Right renal cortex interstitium (tissue), 3 donors: ENCODE results near the gene HSPA14. TPM values are rescaled to one million over a fixed set of nuclear protein-coding genes. Genes with fewer than 3 reads are reported as not detected.
"Not testable (repeated sequence)": the region's sequence is repeated elsewhere in the genome, so short reads cannot be mapped to it uniquely, and the experiment has no call there.

Experiments
- DNase-seq, 3 donors: peaks; one replicate each; pipeline ENCODE4 v3.0.0-alpha.2; 2013; ENCODE audit warnings: low read depth in 3 of 3, low spot score in 2 of 3
- polyA plus RNA-seq, 3 donors: library from polyadenylated mRNA; unstranded; fragments of 120-200 nt; gene quantifications; one replicate each; pipeline ENCODE4 v1.2.1, GENCODE V29; 2013; ENCODE audit not compliant: insufficient read length in 3 of 3

HSPA14 gene, protein sequence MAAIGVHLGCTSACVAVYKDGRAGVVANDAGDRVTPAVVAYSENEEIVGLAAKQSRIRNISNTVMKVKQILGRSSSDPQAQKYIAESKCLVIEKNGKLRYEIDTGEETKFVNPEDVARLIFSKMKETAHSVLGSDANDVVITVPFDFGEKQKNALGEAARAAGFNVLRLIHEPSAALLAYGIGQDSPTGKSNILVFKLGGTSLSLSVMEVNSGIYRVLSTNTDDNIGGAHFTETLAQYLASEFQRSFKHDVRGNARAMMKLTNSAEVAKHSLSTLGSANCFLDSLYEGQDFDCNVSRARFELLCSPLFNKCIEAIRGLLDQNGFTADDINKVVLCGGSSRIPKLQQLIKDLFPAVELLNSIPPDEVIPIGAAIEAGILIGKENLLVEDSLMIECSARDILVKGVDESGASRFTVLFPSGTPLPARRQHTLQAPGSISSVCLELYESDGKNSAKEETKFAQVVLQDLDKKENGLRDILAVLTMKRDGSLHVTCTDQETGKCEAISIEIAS
- polyA plus RNA-seq: 10 to 100 TPM; 19.4 to 22.2 (median 20.2) TPM

DNA sequence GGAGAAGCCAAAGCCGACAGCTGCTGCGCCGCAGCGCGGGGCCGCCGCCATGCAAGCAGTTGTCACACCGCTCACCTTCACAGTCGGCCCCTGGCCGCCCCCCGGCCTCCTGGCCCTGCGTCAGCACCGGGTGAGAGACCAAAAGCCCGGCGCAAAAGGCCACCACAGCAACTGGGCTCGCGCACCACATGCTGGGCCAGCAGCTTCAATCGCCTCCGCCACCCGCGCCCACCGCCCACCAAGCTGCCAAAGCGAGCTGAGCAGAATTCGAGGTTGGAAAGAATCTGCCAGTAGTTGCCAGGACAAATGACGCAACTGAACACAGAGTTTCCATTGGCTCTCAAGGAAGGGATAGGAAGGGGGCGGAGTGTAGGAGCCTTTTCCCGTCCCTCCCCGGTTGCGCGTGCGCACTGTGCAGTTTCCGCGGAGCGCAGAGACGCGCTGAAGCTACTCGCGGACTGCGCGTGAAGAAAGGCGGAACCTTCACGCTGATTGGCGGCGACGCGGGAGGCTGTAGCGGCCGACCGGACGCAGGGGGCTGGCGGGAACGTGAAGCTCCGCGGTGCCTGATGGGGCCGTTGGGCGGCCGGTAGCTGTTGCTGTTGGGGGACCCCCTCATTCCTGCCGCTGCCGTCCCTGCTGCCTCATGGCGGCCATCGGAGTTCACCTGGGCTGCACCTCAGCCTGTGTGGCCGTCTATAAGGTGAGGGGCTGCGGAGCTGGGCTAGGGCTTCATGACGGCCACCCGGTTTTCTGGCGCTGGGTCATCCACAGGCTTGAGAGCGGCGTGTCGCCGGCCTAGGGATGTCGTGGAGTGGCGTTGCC is at the start of gene HSPA14, which contains the start of the genes CDNF and MSANTD7:
Gene HSPA14, plus strand, starts transcription at position 550 of the 825 bp plus-strand sequence. Its CDS starts 97 bp downstream, at position 647.
Gene CDNF, minus strand, starts transcription at position 281 of the 825 bp plus-strand sequence. Its CDS starts 91 bp downstream, at position 190.
Gene MSANTD7, plus strand, starts transcription at position 550 of the 825 bp plus-strand sequence. CDS start 3,979 bp downstream, outside the sequence.
- peak; percentile 99 to 100 (median 100) for DNase-seq

DNA sequence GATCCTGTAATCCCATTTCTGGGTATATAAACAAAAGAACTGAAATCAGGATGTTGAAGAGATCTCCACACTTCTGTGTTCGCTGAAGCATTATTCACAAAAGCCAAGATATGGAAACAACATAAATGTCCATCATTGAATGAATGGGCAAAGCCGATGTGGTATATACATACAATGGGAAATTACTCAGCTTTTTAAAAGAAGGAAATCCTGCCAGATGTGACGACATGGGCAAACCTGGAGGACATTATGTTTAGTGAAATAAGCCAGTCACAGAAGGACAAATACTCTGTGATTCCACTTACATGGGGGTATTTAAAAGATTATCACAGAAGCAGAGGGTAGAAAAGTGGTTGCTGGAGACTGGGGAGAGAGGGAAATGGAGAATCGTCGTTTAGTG is 39.5 kb upstream of the HSPA14 start:
- DNase-seq: no peak

DNA sequence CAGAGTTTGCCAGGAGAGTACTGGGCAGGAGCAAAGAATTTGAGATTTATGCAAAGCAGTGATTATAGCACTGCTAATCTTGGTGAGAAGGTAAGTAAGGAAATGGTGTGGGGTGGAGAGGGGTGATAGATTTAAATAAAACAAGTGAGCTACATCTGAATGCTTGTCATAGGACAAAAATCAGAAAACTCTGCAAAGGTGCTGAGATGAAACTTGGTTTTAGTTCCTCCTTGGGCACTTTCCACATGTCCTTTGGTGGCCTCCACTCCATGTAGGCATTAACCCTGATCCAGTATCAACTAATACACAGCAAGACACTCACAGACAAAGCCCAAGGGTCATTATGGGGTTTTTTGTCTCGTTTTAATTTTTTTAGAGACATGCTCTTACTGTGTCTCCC is 37.7 kb upstream of the HSPA14 start:
- DNase-seq: no peak

- DNase-seq: no peak
These were observed 36.4 kb upstream of the HSPA14 start for GRCh38 chr10:14801723-14802122.

- no peak for DNase-seq
These were observed 34.3 kb upstream of the HSPA14 start for GRCh38 chr10:14803827-14804226.

DNA sequence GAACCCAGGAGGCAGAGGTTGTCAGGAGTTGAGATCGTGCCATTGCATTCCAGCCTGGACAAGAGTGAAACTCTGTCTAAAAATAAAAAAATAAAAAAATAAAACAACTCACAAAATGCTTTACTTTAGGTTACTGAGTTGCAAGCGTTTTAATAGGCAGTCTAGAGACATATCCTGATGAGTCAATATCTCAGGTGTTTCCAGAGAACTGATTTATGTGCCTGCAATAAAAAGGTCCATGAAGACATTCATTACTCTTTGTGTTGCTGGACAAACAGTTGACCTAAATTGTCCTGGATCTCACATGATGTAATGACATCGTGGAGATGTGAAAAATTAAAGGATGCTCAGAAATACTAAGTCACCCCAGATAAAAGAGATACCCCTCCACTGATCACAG is 31.8 kb upstream of the HSPA14 start:
- DNase-seq: no peak

DNA sequence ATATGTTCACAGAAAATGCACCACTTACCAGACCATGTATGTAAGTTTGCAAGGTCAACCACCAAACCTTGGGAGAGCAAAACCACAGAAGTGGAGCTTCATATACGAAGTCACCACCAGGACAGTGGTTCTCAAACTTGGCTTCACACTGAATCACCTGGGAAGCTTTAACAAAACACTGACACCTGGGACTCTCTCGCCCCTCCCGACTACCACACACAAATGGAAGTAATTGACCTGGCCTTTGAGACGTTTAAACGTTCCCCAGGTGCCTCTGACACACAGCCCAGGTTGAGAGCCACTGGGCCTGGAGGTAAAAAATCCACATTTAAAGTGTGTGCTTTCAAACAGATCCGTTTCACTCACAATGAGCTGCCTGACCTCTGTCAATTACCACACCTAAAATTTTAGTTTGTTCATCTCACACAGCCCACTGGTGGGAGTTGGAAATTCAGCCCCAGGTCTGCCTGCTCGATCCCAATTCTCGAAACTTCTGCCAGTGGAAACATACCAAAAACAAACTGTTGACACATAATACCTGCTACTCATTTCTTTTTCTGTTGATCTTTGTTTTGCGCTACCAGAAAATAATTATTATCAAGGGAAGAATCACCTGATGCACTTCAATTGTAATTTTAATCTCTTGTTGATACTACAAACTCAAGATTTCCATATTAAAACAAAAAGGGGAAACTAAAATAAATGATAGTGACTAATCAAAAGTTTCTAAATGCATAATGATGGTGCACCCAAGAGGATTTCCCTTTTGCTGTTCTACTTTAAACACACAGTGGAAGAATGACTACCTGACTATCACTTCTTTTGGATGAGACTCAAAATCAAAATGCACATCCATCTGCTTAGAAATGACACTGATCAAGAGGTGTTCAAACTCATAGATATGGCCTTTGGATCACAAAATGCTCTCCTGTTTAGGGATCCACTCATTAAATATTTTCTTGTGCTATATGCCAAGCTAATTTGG is 26.8 kb upstream of the HSPA14 start:
- DNase-seq: no peak

DNA sequence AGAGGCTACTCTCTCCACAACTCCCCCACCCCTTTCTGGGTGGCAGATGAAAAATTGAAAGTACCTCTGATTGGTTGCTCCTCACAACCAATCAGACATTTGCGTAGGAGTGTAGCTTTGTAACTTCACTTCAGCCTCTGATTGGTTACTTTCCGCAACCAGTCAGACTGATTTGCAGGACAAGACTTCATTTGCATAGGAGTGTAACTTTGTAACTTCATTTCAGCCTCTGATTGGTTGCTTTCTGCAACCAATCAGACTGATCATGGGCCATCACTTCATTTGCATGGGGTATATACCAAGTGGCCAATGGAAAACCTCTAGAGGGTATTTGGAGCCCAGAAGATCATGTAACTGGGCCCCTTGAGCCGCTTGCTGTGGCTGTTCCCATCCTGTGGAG is 25.8 kb upstream of the HSPA14 start:
- DNase-seq: no peak

- no peak for DNase-seq
These were observed 22.4 kb upstream of the HSPA14 start for GRCh38 chr10:14815681-14816080.

GRCh38 chr10:14816717-14817116 is 21.4 kb upstream of the HSPA14 start:
- not testable (repeated sequence) for DNase-seq

DNA sequence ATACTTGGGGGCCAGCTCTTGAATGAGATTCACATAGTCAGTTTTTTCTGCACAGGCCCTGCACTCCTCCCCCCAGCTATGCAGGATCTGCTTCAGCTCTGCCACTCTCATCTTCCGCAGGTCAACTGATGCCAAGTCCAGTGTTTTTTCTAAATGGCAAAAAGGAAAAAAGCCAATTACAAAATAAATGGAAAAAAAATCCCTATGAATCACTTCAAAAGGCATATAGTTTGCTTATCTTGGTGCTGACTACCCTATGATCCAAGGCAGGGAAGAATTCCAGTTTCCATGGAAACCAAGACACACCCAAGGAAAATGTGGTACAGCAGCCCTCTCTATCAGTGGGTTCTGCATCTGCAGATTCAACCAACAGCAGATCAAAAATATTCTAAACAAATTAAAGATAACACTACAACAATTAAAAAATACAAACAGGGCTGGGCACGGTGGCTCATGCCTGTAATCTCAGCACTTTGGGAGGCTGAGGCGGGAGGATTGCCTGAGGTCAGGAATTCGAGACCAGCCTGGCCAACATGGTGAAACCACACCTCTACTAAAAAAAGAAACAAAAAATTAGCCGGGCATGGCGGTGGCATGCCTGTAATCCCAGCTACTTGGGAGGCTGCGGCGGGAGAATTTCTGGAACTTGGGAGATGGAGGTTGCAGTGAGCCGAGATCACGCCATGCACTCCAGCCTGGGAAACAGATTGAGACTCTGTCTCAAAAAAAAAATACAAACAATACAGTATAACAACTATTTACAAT is 17.9 kb upstream of the HSPA14 start:
- no peak for DNase-seq

DNA sequence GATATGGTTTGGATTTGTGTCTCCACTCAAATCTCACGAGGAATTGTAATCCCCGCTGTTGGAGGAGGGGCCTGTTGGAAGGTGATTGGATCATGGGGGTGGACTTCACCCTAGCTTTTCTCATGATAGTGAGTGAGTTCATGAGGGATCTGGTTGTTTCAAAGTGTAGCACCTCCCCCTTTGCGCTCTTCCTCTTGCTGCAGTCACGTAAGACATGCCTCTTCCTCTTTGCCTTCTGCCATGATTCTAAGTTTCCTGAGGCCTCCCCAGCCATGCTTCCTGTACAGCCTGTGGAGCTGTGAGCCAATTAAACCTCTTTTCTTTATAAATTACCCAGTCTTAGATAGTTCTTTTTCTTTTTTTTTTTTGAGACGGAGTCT is 17.3 kb upstream of the HSPA14 start:
- DNase-seq: no peak

DNA sequence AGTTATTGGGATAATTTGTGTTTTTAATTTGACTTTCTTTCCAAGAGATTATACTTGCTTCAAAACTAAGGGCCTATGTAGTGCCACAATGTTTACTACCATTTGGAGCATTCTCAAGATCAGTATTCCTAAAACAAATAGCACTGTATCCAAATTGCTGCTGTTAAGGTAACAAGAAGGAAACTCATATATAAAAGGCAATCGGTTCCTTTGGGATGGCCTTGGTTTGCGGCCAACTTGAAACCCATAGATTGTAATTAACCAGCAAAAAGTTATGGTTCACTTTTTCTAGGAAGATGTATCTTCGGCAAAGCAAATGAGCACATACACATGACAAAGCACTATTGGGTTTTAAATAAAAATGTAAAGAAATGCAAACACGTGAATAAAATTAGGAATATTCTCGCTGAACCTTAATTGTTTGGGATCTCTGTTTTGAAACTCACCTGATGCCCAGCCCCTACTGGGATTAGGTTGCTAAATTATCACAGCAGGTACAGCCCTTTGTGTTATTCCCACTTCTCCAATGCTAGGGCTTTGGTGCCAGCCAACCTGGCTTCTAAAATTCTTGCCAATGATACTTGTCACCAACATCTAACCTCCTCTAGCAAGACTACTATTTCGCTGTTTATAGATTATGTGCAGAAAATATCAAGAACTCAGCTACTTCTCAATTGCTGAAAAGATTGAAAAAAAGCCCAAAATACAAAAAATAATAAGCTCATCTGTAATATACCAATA is 16.3 kb upstream of the HSPA14 start:
- DNase-seq: no peak

- DNase-seq: no peak
These were observed 15.0 kb upstream of the HSPA14 start for GRCh38 chr10:14822879-14823755.

- no peak for DNase-seq
These were observed 14.1 kb upstream of the HSPA14 start for GRCh38 chr10:14823966-14824365.

DNA sequence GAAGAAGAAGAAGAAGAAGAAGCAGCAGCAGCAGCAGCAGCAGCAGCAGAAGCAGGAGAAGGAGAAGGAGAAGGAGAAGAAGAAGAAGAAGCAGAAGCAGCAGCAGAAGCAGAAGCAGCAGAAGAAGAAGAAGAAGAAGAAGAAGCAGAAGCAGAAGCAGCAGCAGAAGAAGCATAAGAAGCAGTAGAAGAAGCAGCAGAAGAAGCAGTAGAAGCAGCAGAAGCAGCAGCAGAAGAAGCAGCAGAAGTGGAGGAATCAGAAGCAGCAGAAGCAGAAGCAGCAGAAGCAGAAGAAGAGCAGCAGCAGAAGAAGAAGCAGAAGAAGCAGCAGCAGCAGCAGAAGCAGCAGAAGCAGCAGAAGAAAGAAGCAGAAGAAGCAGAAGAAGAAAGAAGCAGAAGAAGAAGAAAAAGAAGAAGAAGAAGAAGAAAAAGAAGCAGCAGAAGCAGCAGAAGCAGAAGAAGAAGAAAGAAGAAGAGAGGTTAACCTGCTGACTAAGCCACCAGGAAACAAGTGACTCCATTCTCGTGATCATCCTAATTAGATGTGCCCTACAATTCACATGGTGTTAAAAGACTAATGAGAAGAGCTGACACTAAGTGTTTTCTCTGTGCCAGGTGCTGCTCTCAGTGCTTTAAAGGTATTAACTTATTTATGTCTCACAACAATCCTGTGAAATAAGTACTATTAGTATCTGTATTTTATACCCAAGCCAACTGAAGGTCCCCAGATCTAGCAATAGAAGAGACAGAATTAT is 11.9 kb upstream of the HSPA14 start:
- no peak for DNase-seq

GRCh38 chr10:14833106-14833505 is 5.0 kb upstream of the HSPA14 start:
- DNase-seq: no peak
